Lower leg skin (tissue), 4 donors: ENCODE results near the gene PRKAR1B. TPM values are rescaled to one million over a fixed set of nuclear protein-coding genes. Genes with fewer than 3 reads are reported as not detected.

Experiments used
- DNase-seq, 2 donors: peaks; one replicate each; pipeline ENCODE4 v3.0.0-alpha.2; 2019; ENCODE audit warnings: low spot score in 2 of 2
- H3K4me3 ChIP-seq: fragments of 200-600 bp; sonication (generic); 2 replicates; pipeline ENCODE4 v1.5.1; 2017; ENCODE audit warnings: mild to moderate bottlenecking, low read depth; ENCODE audit not compliant: poor library complexity, severe bottlenecking
- POLR2A ChIP-seq, 2 donors: fragments of 450-650 bp; IDR thresholded peaks; one replicate each; pipeline ENCODE4 v1.6.1; 2016 to 2017; ENCODE audit warnings: antibody characterized with exemption in 2 of 2, mild to moderate bottlenecking in 1 of 2, moderate library complexity in 1 of 2
- WGBS, 2 donors: methylation state at CpG; one replicate each; pipeline ENCODE4 v1.1.5; 2018; 5-methylcytosine and 5-hydroxymethylcytosine counted together
- intact Hi-C: fragments of 100-400 bp; cut with DNase I; formaldehyde crosslinking; loops from one replicate; pipeline ENCODE4 v1.15.0; 2023; ENCODE audit warnings: low total_unique reads
- total RNA-seq, 4 donors: library from RNA; depleted of rRNA; stranded (reverse); fragments of >200 nt; gene quantifications; one replicate each; pipeline ENCODE4 v1.1.0, GENCODE V29; 2016
- TF ChIP-seq, protein P1 (sequence below), 3 donors: fragments of 450-650 bp; IDR thresholded peaks; one replicate each; pipeline ENCODE4 v1.5.1; 2016; ENCODE audit warnings: antibody characterized with exemption in 3 of 3, mild to moderate bottlenecking in 3 of 3, moderate library complexity in 2 of 3

PRKAR1B gene
- total RNA-seq, 4 donors from 2014 or later = 7.8 to 16.9 (median 15.0) TPM

- 81 to 89% methylated on average over 14 of the region's 14 CpGs for WGBS, 2 donors
- no peak for DNase-seq
- intact Hi-C loops = no loop called here
- TF ChIP-seq POLR2A (IDR thresholded peaks at IDR 0.05) = no peak
- TF ChIP-seq, protein P1, sequence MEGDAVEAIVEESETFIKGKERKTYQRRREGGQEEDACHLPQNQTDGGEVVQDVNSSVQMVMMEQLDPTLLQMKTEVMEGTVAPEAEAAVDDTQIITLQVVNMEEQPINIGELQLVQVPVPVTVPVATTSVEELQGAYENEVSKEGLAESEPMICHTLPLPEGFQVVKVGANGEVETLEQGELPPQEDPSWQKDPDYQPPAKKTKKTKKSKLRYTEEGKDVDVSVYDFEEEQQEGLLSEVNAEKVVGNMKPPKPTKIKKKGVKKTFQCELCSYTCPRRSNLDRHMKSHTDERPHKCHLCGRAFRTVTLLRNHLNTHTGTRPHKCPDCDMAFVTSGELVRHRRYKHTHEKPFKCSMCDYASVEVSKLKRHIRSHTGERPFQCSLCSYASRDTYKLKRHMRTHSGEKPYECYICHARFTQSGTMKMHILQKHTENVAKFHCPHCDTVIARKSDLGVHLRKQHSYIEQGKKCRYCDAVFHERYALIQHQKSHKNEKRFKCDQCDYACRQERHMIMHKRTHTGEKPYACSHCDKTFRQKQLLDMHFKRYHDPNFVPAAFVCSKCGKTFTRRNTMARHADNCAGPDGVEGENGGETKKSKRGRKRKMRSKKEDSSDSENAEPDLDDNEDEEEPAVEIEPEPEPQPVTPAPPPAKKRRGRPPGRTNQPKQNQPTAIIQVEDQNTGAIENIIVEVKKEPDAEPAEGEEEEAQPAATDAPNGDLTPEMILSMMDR (IDR thresholded peaks at IDR 0.05) = no peak
- H3K4me3 ChIP-seq = no peak overlapping the region
These were observed 156.3 kb downstream of the PRKAR1B start for GRCh38 chr7:570801-571070.

- TF ChIP-seq, protein P1 (IDR thresholded peaks at IDR 0.05) = no peak
- no peak for TF ChIP-seq POLR2A (IDR thresholded peaks at IDR 0.05)
- no peak overlapping the region for H3K4me3 ChIP-seq
- intact Hi-C loops = no loop called here
- WGBS, 2 donors = 90 to 95% methylated on average over 40 of the region's 40 CpGs
- no peak for DNase-seq
These were observed 156.9 kb downstream of the PRKAR1B start for GRCh38 chr7:569996-570800.

GRCh38 chr7:569071-569855, 157.8 kb downstream of the PRKAR1B start:
- TF ChIP-seq, protein P1 (IDR thresholded peaks at IDR 0.05) = no peak
- no peak for TF ChIP-seq POLR2A (IDR thresholded peaks at IDR 0.05)
- H3K4me3 ChIP-seq = no peak overlapping the region
- intact Hi-C loops = no loop called here
- 89 to 90% methylated on average over 24 to 25 of the region's 30 CpGs for WGBS, 2 donors
- DNase-seq = no peak

GRCh38 chr7:568031-568951, 158.8 kb downstream of the PRKAR1B start:
- intact Hi-C loops = no loop called here
- DNase-seq = no peak

DNA sequence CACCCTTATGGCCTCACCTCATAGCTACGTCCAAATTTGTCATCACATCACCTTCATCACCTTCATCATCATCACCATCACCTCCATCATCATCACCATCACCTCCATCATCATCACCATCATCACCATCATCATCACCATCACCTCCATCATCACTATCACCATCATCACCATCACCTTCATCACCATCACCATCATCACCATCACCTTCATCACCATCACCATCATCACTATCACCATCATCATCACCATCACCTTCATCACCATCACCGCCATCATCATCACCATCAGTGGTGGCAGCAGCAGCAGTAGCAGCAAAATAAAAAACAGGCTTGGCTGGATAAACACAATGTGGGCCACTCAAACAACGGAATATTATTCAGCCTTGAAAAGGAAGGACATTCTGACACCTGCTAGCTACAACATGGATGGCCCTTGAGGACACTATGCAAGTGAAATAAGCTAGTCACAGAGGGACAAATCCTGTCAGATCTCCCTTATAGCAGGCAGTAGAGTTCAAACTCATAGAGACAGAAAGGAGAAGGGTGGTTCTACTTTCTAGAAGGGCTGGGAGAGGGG, 159.7 kb downstream of the PRKAR1B start:
- intact Hi-C loops = no loop called here
- H3K4me3 ChIP-seq = no peak overlapping the region
- 93 to 98% methylated on average over 2 of the region's 3 CpGs for WGBS, 2 donors
- DNase-seq = no peak
- TF ChIP-seq, protein P1 (IDR thresholded peaks at IDR 0.05) = no peak
- TF ChIP-seq POLR2A (IDR thresholded peaks at IDR 0.05) = no peak

More at GRCh38 chr7:568031-568951, 158.8 kb downstream of the PRKAR1B start:
- 62 to 64% methylated on average over 30 to 33 of the region's 33 CpGs for WGBS, 2 donors
- TF ChIP-seq POLR2A (IDR thresholded peaks at IDR 0.05) = no peak
- TF ChIP-seq, protein P1 (IDR thresholded peaks at IDR 0.05) = no peak
- H3K4me3 ChIP-seq = no peak overlapping the region
